LHCN-M2 (cell line): ENCODE data around the gene SNX20. TPM values are rescaled to one million over a fixed set of nuclear protein-coding genes. Genes with fewer than 3 reads are reported as not detected.

Experiments used
- DNase-seq: peaks from one replicate; pipeline ENCODE4 v3.0.0-alpha.2; 2012; ENCODE audit warnings: low read depth
- total RNA-seq: library from RNA; depleted of rRNA; stranded (reverse); fragments of >200 nt; gene quantifications from 2 replicates; pipeline ENCODE4 v1.2.3, GENCODE V29; 2014

The SNX20 gene
- total RNA-seq, 1 experiment from 2014 or later, result not detected

- no peak for DNase-seq
These were observed 587 bp downstream of the SNX20 start for GRCh38 chr16:50680556-50680893.

- DNase-seq, result no peak
These were observed 1.2 kb downstream of the SNX20 start for GRCh38 chr16:50679676-50680555.

- DNase-seq, result no peak
These were observed 1.8 kb downstream of the SNX20 start for GRCh38 chr16:50679266-50679665.

DNA sequence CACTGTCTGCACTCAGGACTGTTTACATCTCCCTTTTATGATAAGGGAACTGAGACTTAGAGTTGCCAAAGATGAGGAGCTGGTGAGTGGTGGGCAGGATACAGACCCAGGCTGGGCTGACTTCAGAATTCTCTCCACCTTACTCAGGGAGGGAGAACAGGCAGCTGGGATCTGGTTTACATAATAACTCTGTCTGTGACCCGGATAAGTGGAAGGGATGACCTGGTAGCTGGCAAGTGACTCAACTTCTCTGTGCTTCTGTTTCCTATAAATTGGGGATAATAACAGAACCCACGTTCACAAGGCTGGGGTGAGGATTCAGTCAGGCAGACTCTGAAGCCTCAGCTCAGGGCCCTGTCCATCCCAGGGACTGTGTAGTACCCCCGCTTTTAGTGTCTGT is 2.6 kb downstream of the SNX20 start:
- no peak for DNase-seq

DNA sequence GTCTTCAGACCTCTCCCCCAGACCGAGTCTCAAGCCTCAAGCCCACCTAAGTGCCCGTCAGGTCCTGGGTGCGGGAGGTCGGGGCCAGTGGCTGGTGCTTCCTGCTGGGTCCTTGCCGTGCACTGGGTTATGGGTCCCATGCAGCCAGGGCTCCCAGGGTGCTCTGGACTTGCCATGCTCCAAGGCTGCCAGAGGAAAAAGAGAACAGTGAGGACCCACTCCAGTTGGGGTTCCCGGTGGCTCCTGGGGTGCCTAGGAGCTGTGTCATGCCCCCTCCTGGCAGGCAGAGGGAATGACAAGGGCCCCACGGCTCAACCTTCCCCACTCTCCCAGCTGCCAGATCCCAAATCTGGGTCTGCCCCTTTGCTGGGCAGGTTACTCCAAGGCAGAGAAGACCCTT is 3.8 kb downstream of the SNX20 start:
- DNase-seq, result no peak

DNA sequence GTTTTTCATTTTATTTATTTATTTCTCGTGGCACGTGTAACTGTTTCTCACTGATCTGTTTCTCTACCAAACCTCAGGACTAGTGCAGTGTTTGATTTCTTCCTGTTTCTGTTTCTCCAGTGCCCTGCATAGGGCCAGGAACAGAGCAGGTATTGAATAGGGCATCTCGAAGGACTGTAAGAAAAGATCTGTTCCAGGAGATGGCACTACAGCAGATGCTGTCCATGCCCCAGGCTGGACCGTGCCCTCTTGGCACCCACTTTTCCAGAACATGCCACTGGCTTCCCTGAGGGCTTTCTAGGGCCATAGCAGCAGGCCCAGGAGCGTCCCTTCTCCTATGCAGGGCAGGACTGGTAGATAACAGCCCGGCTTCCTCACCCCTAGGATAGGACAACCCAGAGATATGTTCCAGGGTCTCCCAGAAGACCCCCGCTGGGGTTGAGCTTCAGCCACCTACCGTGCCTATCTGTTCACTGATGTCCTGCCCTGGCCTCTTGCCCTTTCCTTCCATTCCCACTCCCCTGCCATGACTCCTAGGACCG is 4.4 kb downstream of the SNX20 start:
- DNase-seq, result no peak

DNA sequence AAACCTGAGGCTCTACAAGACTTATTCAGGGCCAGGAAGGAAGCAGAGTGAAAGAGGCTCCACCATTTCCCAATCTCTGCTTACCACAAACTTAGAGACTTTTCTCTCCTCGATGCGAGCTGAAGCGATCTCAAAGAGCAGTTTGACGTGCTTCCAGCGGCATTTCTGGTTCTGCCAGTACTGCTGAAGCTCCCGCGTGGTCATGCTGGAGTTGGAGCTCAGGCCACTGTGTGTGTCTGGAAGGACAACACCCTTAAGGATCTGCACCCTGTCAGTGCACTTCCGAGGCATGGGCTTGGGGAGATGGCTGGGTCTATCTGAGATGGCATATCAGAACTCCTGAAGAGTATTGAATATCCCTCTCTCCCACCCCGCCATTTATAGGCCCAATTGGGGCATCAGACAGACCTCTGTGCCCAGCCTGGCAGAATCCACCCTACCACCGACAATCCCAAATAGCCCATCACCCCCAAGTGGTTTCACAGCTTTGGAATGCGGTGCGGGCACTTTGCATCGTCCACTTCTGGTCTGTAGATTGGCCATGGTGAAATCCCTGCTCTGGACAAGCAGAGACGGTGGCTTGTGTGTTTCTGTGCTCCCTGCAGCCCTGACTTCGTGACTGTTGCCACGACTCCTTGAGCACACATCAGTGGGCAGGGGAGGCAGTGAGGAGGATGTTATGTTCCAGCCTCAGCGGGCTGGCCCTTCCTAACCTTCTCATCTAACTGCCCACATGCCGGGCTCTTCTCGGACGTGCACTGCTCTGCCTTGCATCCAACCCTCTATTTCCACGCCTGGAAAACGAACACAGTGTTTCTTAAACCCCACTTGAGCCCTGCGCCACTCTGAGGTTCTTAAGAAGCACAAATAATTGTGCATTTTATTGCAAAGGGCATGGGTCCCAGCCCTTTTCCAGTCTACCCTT is 5.2 kb downstream of the SNX20 start:
- no peak for DNase-seq

DNA sequence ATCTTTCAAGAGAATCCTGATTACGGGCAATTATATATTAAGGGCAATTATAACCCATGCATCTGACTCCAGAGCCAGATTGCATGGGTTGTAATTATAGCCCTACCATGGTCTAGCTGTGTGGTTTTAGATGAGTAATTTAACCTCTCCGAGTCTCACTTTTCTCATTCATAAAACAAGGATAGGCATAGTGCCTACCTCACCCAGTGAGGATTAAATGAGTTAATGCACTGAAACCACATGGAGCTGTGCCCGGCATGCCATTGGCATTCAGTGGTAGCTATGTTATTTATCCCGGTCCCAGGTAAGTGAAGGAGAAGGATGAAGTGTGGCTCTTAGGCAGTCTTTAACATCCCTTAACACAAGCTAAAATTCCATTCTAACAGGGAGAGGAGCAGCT is 6.3 kb downstream of the SNX20 start:
- peak; percentile 55 for DNase-seq

- no peak for DNase-seq
These were observed 7.4 kb downstream of the SNX20 start for GRCh38 chr16:50673496-50674275.

DNA sequence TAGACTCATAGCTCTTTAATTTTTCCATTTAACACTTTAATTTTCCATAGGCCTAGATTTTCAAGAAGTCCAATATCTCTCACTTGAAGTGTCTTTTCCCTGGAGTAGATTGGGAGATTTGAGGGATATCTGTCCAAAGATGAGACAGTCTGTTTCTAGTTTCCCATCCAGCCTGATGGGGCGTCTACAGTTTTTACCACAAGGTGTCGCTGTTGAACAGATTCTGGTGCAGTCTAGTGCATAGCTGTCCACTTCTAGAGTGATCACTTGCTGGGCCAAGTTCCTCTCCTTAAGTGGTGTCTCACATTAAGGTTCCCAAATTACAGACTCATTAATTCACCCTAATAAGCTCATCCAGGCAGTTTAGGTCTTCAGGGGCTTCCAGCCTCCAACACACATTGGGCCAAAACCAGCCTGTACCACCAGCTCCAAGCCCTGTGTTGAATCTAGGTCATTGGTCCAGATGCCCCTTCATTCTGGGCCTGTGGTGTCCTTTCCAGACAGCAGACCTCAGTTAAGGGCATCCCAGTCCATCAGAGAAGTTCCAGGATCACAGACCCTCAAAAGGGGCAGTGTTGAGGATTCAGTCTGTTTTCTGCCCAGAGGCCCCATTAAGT is 9.4 kb downstream of the SNX20 start:
- peak; percentile 52 for DNase-seq

GRCh38 chr16:50670476-50670875 is 10.6 kb downstream of the SNX20 start:
- DNase-seq, result no peak

DNA sequence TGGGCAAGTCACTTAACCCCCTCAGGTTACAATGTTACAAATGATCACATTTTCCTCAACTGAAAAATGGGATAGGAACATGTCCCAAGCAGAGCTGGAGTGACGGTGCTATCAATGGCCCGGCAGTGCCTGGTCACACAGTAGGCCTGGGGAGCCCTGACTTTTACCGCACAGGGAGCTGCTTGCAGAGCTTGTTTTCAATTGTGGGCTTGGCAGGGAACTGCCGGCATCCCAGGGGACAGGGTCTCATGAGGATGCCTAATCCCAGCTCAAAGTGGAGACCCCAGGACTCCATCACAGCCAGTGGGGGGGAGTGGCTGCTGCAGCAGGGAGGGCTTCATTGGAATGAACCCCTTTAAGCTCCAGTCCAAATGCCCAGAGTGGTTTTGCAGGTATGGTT is 11.4 kb downstream of the SNX20 start:
- DNase-seq, result no peak

- peak; percentile 58 for DNase-seq
These were observed 12.6 kb downstream of the SNX20 start for GRCh38 chr16:50668368-50669008.

DNA sequence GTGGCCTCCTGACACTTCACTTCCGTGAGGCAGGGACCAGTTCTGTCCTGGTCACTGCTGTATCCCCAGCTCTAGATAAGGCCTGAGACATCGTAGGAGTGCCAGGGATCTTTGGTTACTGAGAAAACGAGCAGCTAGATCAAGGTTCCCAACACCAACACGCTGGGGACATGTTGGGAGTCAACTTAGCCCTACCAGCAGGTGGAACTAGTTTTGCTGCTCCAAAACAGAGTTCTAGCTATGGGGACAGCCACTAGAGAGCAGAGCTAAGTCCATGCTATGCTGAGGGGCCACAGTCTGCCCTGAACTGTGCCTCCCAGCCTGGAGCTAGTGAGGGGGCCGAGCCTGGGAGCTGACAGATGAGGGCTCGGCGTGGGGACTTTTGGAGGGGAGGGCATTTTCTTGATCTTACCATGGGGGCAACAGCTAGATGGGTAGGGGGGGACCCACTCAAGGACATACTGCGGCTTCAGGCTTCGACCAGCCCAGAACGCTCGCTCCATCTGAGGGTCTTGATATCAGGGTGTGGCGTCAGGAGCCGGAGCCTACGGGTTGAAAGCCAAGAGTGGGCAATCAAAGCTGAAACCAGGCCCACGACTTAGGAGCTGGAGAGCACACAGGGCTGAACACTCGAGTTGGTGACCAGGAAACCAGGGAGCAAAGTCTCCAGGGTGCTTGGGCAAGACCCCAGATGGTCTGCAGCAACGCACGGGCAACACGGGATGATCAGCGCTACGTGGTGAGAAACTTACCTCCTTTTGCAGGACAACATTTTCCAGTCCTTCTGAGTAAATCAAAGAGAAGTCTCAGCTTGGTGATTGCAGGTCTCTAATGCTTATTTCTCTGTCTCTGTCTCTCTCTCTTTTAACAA is 13.4 kb downstream of the SNX20 start:
- no peak for DNase-seq

DNA sequence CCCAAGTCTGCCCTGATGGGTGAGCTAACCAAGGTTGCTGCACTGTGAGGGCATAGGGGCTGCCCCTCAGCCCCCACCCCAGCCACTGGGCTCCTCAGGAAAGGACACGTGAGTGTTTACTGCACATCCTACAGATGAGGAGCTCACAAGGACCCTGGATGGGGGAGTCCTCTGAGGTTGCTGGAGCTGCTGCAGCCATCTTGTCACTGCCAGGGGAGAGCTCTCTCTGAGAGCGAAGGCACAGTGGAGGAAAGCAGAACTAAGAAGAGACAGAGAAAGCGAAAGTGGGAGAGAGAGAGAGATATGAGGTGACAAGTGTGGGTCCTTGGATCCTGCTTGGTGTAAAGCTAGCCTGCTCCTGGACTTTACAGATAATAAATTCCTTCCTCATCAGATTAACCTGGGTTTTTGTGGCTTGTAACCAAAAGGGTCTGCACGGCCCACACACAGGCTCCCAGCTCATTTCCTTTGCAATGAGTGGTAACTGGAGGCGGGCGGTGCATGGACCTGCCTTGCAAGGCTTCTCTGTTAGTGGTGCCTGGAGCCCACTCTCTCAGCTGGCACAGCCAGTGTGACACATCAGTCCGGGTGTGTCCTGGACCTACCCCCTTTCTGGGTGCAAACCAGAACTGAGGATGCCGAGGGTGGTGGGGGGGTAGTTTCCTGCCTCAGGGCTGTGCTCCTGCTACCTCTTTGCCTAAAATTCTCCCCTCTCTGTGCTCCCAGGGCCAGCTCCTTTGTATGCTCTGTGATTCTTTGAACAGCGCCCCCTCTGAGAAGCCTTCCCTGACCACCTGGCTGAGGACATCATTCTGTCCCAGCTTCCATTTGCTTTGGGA is 14.2 kb downstream of the SNX20 start:
- no peak for DNase-seq

GRCh38 chr16:50665128-50665878 is 15.8 kb downstream of the SNX20 start:
- DNase-seq, result peak; percentile 64

- DNase-seq, result no peak
These were observed 16.8 kb downstream of the SNX20 start for GRCh38 chr16:50664270-50664669.
